Keratinocyte (primary cell): ENCODE results near the gene A2M. TPM values are rescaled to one million over a fixed set of nuclear protein-coding genes. Genes with fewer than 3 reads are reported as not detected.

Source experiments
- DNase-seq: peaks from one replicate; pipeline ENCODE4 v3.0.0-alpha.2; 2011; ENCODE audit warnings: low read depth, missing footprints, low spot score
- FAIRE-seq: peaks from 2 replicates; lab custom pipeline; 2011; peaks lifted over from hg19 to GRCh38; lab: Jason Lieb, UNC
- H2AFZ ChIP-seq: 2 replicates; pipeline ENCODE4 v1.6.0; 2012; ENCODE audit warnings: low read length, control low read depth, inconsistent platforms; ENCODE audit not compliant: control insufficient read depth
- H3K27ac ChIP-seq: 2 replicates; pipeline ENCODE4 v1.5.1; 2011; ENCODE audit warnings: low read length; ENCODE audit not compliant: control insufficient read depth, insufficient read depth
- H3K27me3 ChIP-seq: 3 replicates; pipeline ENCODE4 v1.6.0; 2011; ENCODE audit warnings: low read length; ENCODE audit not compliant: control insufficient read depth, insufficient read depth; ENCODE audit errors: extremely low read depth
- H3K36me3 ChIP-seq, 2 experiments: 2 replicates in 1 of 2; 3 replicates in 1 of 2; pipeline ENCODE4 v1.5.1; 2011; ENCODE audit warnings: low read length in 2 of 2, mild to moderate bottlenecking in 1 of 2; ENCODE audit not compliant: control insufficient read depth in 2 of 2, insufficient read depth in 2 of 2; ENCODE audit errors: extremely low read depth in 1 of 2
- H3K4me1 ChIP-seq: 3 replicates; pipeline ENCODE4 v1.5.1; 2011; ENCODE audit warnings: low read length; ENCODE audit not compliant: control insufficient read depth, insufficient read depth; ENCODE audit errors: extremely low read depth
- H3K4me2 ChIP-seq: 3 replicates; pipeline ENCODE4 v1.6.0; 2011; ENCODE audit warnings: low read depth, low read length; ENCODE audit not compliant: control insufficient read depth, insufficient read depth; ENCODE audit errors: extremely low read depth
- H3K4me3 ChIP-seq, 3 experiments: fragments of 200-600 bp in 1 of 3; sonication (generic) in 1 of 3; 2 replicates in 2 of 3; 3 replicates in 1 of 3; pipeline ENCODE4 v1.5.1; 2011 to 2016; ENCODE audit warnings: low read length in 3 of 3, mild to moderate bottlenecking in 3 of 3, control low read depth in 2 of 3, inconsistent platforms in 1 of 3, low read depth in 1 of 3, mixed read lengths in 1 of 3, mixed run types in 1 of 3, moderate library complexity in 1 of 3; ENCODE audit not compliant: control insufficient read depth in 2 of 3, insufficient read depth in 2 of 3; ENCODE audit errors: extremely low read depth in 1 of 3
- H3K79me2 ChIP-seq: 2 replicates; pipeline ENCODE4 v1.6.0; 2012; ENCODE audit warnings: low read length; ENCODE audit not compliant: control insufficient read depth, insufficient read depth
- H3K9ac ChIP-seq: 3 replicates; pipeline ENCODE4 v1.6.0; 2011; ENCODE audit warnings: low read length; ENCODE audit not compliant: control insufficient read depth, insufficient read depth; ENCODE audit errors: extremely low read depth
- H3K9me1 ChIP-seq: 3 replicates; pipeline ENCODE4 v1.6.0; 2011; ENCODE audit warnings: low read length; ENCODE audit not compliant: control insufficient read depth, insufficient read depth; ENCODE audit errors: extremely low read depth
- H3K9me3 ChIP-seq: 2 replicates; pipeline ENCODE4 v1.5.1; 2012; ENCODE audit warnings: low read depth, low read length; ENCODE audit not compliant: control insufficient read depth
- H4K20me1 ChIP-seq: 3 replicates; pipeline ENCODE4 v1.6.0; 2011; ENCODE audit warnings: low read length; ENCODE audit not compliant: control insufficient read depth, insufficient read depth; ENCODE audit errors: extremely low read depth
- CTCF ChIP-seq, 3 experiments: IDR thresholded peaks in 1 of 3; conservative IDR thresholded peaks in 1 of 3; optimal IDR thresholded peaks in 1 of 3; 2 replicates in 2 of 3; 3 replicates in 1 of 3; pipeline versions ENCODE3 to v1.5.1; 2011; ENCODE audit warnings: low read length in 3 of 3, mild to moderate bottlenecking in 3 of 3, moderate library complexity in 2 of 3, control low read depth in 1 of 3, inconsistent platforms in 1 of 3; ENCODE audit not compliant: insufficient read depth in 2 of 3; ENCODE audit errors: extremely low read depth in 1 of 3
- EZH2 ChIP-seq: IDR thresholded peaks from one replicate; pipeline ENCODE4 v1.6.1; 2012; ENCODE audit warnings: inconsistent platforms, mild to moderate bottlenecking, low read length, moderate library complexity
- dilution Hi-C: fragments of 300-500 bp; cut with MboI; formaldehyde crosslinking; loops from one replicate; pipeline ENCODE4 v1.7.0; 2020; ENCODE audit warnings: low sequenced_read_pairs; ENCODE audit not compliant: extremely low pct_ligation_motif_present
- polyA plus RNA-seq, 5 experiments: library from polyadenylated mRNA; depleted of rRNA in 3 of 5; stranded (reverse) in 3 of 5; stranded (forward) in 1 of 5; unstranded in 1 of 5; fragments of >200 nt; gene quantifications; 1 replicate in 1 of 5; 2 replicates in 3 of 5; 3 replicates in 1 of 5; pipeline versions ENCODE4 v1.2.1 to v1.2.3, GENCODE V29; 2011 to 2012; ENCODE audit warnings: missing spikeins in 2 of 5, low read depth in 1 of 5, low replicate concordance in 1 of 5

A2M gene
- polyA plus RNA-seq, 1 donor (not counting 4 experiments of a cell fraction or from before 2014, with no cell fraction given) = 0.49 TPM

GRCh38 chr12:9109737-9110491 is 5.8 kb downstream of the A2M start:
- dilution Hi-C loops = no loop called here
- H3K36me3 ChIP-seq = no peaks in the 10 kb centered on the region
- no peak overlapping the region for H3K9ac ChIP-seq

GRCh38 chr12:9109213-9109522 is 6.6 kb downstream of the A2M start:
- no peak for DNase-seq
- H3K79me2 ChIP-seq = no peaks in the 10 kb centered on the region
- no peak overlapping the region for H3K4me2 ChIP-seq
- no peak for FAIRE-seq
- TF ChIP-seq CTCF (optimal IDR thresholded peaks at IDR 0.05 in 1 of 3, IDR thresholded peaks at IDR 0.05 in 1 of 3, conservative IDR thresholded peaks at IDR 0.05 in 1 of 3; ENCODE audit: extremely low read depth in 1 of 3, insufficient read depth in 2 of 3, low read length in 3 of 3) = no peak
- TF ChIP-seq EZH2 = no peak
- H2AFZ ChIP-seq = no peak overlapping the region
- no peaks in the 10 kb centered on the region for H3K9me1 ChIP-seq
- no peak overlapping the region for H3K27ac ChIP-seq
- no peaks in the 10 kb centered on the region for H4K20me1 ChIP-seq
- dilution Hi-C loops = no loop called here
- no peaks in the 10 kb centered on the region for H3K4me1 ChIP-seq
- H3K9ac ChIP-seq = no peak overlapping the region
- H3K27me3 ChIP-seq = no peaks in the 10 kb centered on the region
- no peaks in the 10 kb centered on the region for H3K9me3 ChIP-seq
- H3K36me3 ChIP-seq = no peaks in the 10 kb centered on the region
- no peak overlapping the region for H3K4me3 ChIP-seq

More at GRCh38 chr12:9109737-9110491, 5.8 kb downstream of the A2M start:
- H3K9me1 ChIP-seq = no peaks in the 10 kb centered on the region
- FAIRE-seq = no peak
- H3K79me2 ChIP-seq = no peaks in the 10 kb centered on the region
- H3K27me3 ChIP-seq = no peaks in the 10 kb centered on the region
- DNase-seq = no peak
- no peak overlapping the region for H3K4me3 ChIP-seq
- no peak overlapping the region for H3K4me2 ChIP-seq
- no peaks in the 10 kb centered on the region for H4K20me1 ChIP-seq
- H3K9me3 ChIP-seq = no peaks in the 10 kb centered on the region
- no peak for TF ChIP-seq EZH2
- no peak for TF ChIP-seq CTCF (optimal IDR thresholded peaks at IDR 0.05 in 1 of 3, IDR thresholded peaks at IDR 0.05 in 1 of 3, conservative IDR thresholded peaks at IDR 0.05 in 1 of 3; ENCODE audit: extremely low read depth in 1 of 3, insufficient read depth in 2 of 3, low read length in 3 of 3)
- H2AFZ ChIP-seq = no peak overlapping the region
- H3K27ac ChIP-seq = no peak overlapping the region
- no peaks in the 10 kb centered on the region for H3K4me1 ChIP-seq
